ENCODE data around the gene HNRNPC. TPM values are rescaled to one million over a fixed set of nuclear protein-coding genes. Genes with fewer than 3 reads are reported as not detected.

The HNRNPC gene
- total RNA-seq, 1 experiment from 2014 or later = 1,062 TPM

- H3K4me2 ChIP-seq (ENCODE audit: insufficient read depth, insufficient read length, low read length) = no peak overlapping the region
- no peak overlapping the region for H4K8ac ChIP-seq (replicated peaks; ENCODE audit: insufficient read length, low read depth, low read length)
- H3K27me3 ChIP-seq (ENCODE audit: insufficient read depth, low read length) = no peaks in the 10 kb centered on the region
- no peak overlapping the region for H4K91ac ChIP-seq (ENCODE audit: insufficient read length, low read depth, low read length)
- no peak overlapping the region for H3T11ph ChIP-seq (ENCODE audit: low read length)
- DNase-seq = no peak
- no peak overlapping the region for H2BK20ac ChIP-seq (ENCODE audit: low read depth, low read length, poor library complexity, severe bottlenecking)
- H2AK5ac ChIP-seq (ENCODE audit: insufficient read length, low read length) = no peak overlapping the region
- H3K27ac Mint-ChIP-seq = no peak overlapping the region
- no peak overlapping the region for H3K23ac ChIP-seq (ENCODE audit: insufficient read length, low read depth, low read length)
- H2BK5ac ChIP-seq (ENCODE audit: insufficient read length, low read length) = no peak overlapping the region
- no peaks in the 10 kb centered on the region for H3K23me2 ChIP-seq (ENCODE audit: insufficient read length, low read depth, low read length, poor library complexity, severe bottlenecking)
- H3K79me2 ChIP-seq (ENCODE audit: insufficient read depth, low read length) = no peaks in the 10 kb centered on the region
- H3K14ac ChIP-seq (ENCODE audit: insufficient read depth, low read length) = no peak overlapping the region
- H2BK120ac ChIP-seq (ENCODE audit: low read depth, low read length, poor library complexity, severe bottlenecking) = no peak overlapping the region
- no peaks in the 10 kb centered on the region for H3K36me3 Mint-ChIP-seq (ENCODE audit: insufficient read depth in 1 of 3, low read depth in 3 of 3)
- H3K4me1 ChIP-seq (ENCODE audit: insufficient read depth, low read length) = no peaks in the 10 kb centered on the region
- no peaks in the 10 kb centered on the region for H3K9me3 Mint-ChIP-seq
- WGBS (ENCODE audit: extremely low coverage, insufficient read length, low lambda C conversion rate) = no CpG with 5 or more reads among the region's 4 CpGs
- H3K27me3 Mint-ChIP-seq (ENCODE audit: low read depth) = peaks cover 47% of the 10 kb centered on the region
- H3K4me1 Mint-ChIP-seq = no peaks in the 10 kb centered on the region
- no peak overlapping the region for H3K18ac ChIP-seq (ENCODE audit: insufficient read length, low read depth, low read length)
- no peak overlapping the region for H4K5ac ChIP-seq (ENCODE audit: insufficient read length, low read depth, low read length)
- no peak for TF ChIP-seq CTCF (conservative IDR thresholded peaks at IDR 0.05)
- no peaks in the 10 kb centered on the region for H3K79me1 ChIP-seq (ENCODE audit: insufficient read depth, low read depth, low read length, poor library complexity, severe bottlenecking)
- H3K9ac ChIP-seq (ENCODE audit: extremely low read depth, insufficient read length, low read length) = no peak overlapping the region
- no peak overlapping the region for H2BK12ac ChIP-seq (ENCODE audit: insufficient read length, low read depth, low read length)
- no peak overlapping the region for H2AFZ ChIP-seq (ENCODE audit: low read length)
- H4K20me1 ChIP-seq (ENCODE audit: control insufficient read depth, insufficient read depth, insufficient read length) = no peaks in the 10 kb centered on the region
- no peak overlapping the region for H3K4me3 Mint-ChIP-seq
- no peak overlapping the region for H3K4ac ChIP-seq (ENCODE audit: low read depth, low read length)
- no peaks in the 10 kb centered on the region for H3K9me3 ChIP-seq (ENCODE audit: control insufficient read depth, low read depth, low read length)
- H3K56ac ChIP-seq (ENCODE audit: insufficient read length, low read depth, low read length) = no peak overlapping the region
- H3K27ac ChIP-seq (ENCODE audit: insufficient read length, low read depth, low read length) = no peak overlapping the region
- H2BK15ac ChIP-seq (ENCODE audit: low read depth, low read length) = no peak overlapping the region
Measured at GRCh38 chr14:21160061-21160610, 109.1 kb downstream of the HNRNPC start.

Other genes starting within 250 kb of the HNRNPC start
- gene NDRG2, start 244.4 kb downstream of the HNRNPC start, total RNA-seq (2021) = 18.1 and 20.6 TPM in 2 replicates
- gene TPPP2, start 239.2 kb downstream of the HNRNPC start, total RNA-seq (2021) = not detected in 2 replicates
- gene RNASE13, start 234.6 kb downstream of the HNRNPC start, total RNA-seq (2021) = not detected in 2 replicates
- not detected in 2 replicates for gene RNASE7, start 227.1 kb downstream of the HNRNPC start, total RNA-seq (2021)
- gene RNASE8, start 211.6 kb downstream of the HNRNPC start, total RNA-seq (2021) = not detected in 2 replicates
- gene ARHGEF40, start 199.1 kb downstream of the HNRNPC start, total RNA-seq (2021) = 71.1 and 71.4 TPM in 2 replicates
- 84.5 and 87.6 TPM in 2 replicates for gene ZNF219, start 170.8 kb downstream of the HNRNPC start, total RNA-seq (2021)
- gene TMEM253, start 168.4 kb downstream of the HNRNPC start, total RNA-seq (2021) = 1.9 and 2.2 TPM in 2 replicates
- not detected in 2 replicates for gene OR5AU1, start 113.4 kb downstream of the HNRNPC start, total RNA-seq (2021)
- gene RPGRIP1, start 10.6 kb upstream of the HNRNPC start, total RNA-seq (2021) = 0.07 and 0.59 TPM in 2 replicates
- gene SUPT16H, start 114.6 kb upstream of the HNRNPC start, total RNA-seq (2021) = 210 and 215 TPM in 2 replicates
- gene CHD8, start 186.7 kb upstream of the HNRNPC start, total RNA-seq (2021) = 132 and 135 TPM in 2 replicates
- 26.2 and 27.9 TPM in 2 replicates for gene RAB2B, start 207.5 kb upstream of the HNRNPC start, total RNA-seq (2021)
- 58.0 and 64.7 TPM in 2 replicates for gene TOX4, start 207.8 kb upstream of the HNRNPC start, total RNA-seq (2021)
- gene METTL3, start 241.9 kb upstream of the HNRNPC start, total RNA-seq (2021) = 84.1 and 84.4 TPM in 2 replicates

All from H9 (cell line).